PC-3 (cell line): ENCODE results near the gene NPW. TPM values are rescaled to one million over a fixed set of nuclear protein-coding genes. Genes with fewer than 3 reads are reported as not detected.
A peak's percentile ranks its signal among the peaks of the same experiment; 100 is the strongest.

Experiments used
- ATAC-seq: fragments of 200-7000 bp; cut with Tn5 transposase; 2 replicates; pipeline ENCODE4 v1.9.1; 2020; ENCODE audit warnings: mild to moderate bottlenecking, moderate library complexity
- BruUV-seq: library from RNA; stranded (reverse); fragments of 400-500 nt; replicated peaks from 2 replicates; lab custom pipeline; 2021; lab: Mats Ljungman, UMichigan
- CTCF ChIA-PET: fragments of 300-600 bp; sonication (Branson Sonifier 250); formaldehyde crosslinking; loops from one replicate; lab custom pipeline; 2022; ENCODE audit warnings: antibody characterized with exemption; lab: Charles Lee
- POLR2A ChIA-PET: fragments of 300-600 bp; sonication (Branson Sonifier 250); formaldehyde crosslinking; loops from one replicate; lab custom pipeline; 2022; ENCODE audit warnings: antibody characterized with exemption; ENCODE audit not compliant: unreplicated experiment; lab: Charles Lee
- DNase-seq: peaks from one replicate; pipeline ENCODE4 v3.0.0-alpha.2; 2015
- H2AFZ ChIP-seq: fragments of 300-600 bp; sonication (generic); 2 replicates; pipeline ENCODE4 v1.6.0; 2016; ENCODE audit warnings: antibody characterized with exemption, low read length
- H3F3A ChIP-seq: fragments of 300-600 bp; sonication (generic); one replicate; pipeline ENCODE4 v1.6.0; 2017; ENCODE audit warnings: antibody characterized with exemption, low read length, control low read depth, mild to moderate bottlenecking; ENCODE audit not compliant: unreplicated experiment
- H3K27ac ChIP-seq: fragments of 300-600 bp; sonication (generic); 2 replicates; pipeline ENCODE4 v1.5.1; 2016; ENCODE audit warnings: mild to moderate bottlenecking, low read length
- H3K27me3 ChIP-seq: fragments of 300-600 bp; sonication (generic); 2 replicates; pipeline ENCODE4 v1.6.1; 2016; ENCODE audit warnings: low read length, mixed read lengths
- H3K36me3 ChIP-seq: fragments of 300-600 bp; sonication (generic); 2 replicates; pipeline ENCODE4 v1.6.1; 2016; ENCODE audit warnings: low read depth, mixed run types, low read length, mixed read lengths
- H3K4me1 ChIP-seq: fragments of 300-600 bp; sonication (generic); 2 replicates; pipeline ENCODE4 v1.5.1; 2016; ENCODE audit warnings: low read length; ENCODE audit not compliant: insufficient read depth
- H3K4me2 ChIP-seq: fragments of 300-600 bp; sonication (generic); 2 replicates; pipeline ENCODE4 v1.6.0; 2016; ENCODE audit warnings: low read length
- H3K4me3 ChIP-seq: fragments of 300-600 bp; sonication (generic); 2 replicates; pipeline ENCODE4 v1.5.1; 2016; ENCODE audit warnings: mild to moderate bottlenecking, low read length, mixed read lengths
- H3K79me2 ChIP-seq: fragments of 300-600 bp; sonication (generic); 2 replicates; pipeline ENCODE4 v1.6.1; 2017; ENCODE audit warnings: low read length, mixed read lengths
- H3K9ac ChIP-seq: fragments of 300-600 bp; sonication (generic); 2 replicates; pipeline ENCODE4 v1.6.0; 2016; ENCODE audit warnings: mild to moderate bottlenecking, low read length
- H3K9me2 ChIP-seq: fragments of 300-600 bp; sonication (generic); replicated peaks from 2 replicates; pipeline ENCODE4 v1.6.1; 2016; ENCODE audit warnings: mixed run types, low read length, mixed read lengths
- H3K9me3 ChIP-seq: fragments of 300-600 bp; sonication (generic); 2 replicates; pipeline ENCODE4 v1.6.1; 2016; ENCODE audit warnings: low read length, mixed read lengths
- H4K20me1 ChIP-seq: fragments of 300-600 bp; sonication (generic); 2 replicates; pipeline ENCODE4 v1.6.1; 2016; ENCODE audit warnings: low read length, mixed read lengths
- CTCF ChIP-seq: fragments of 300-600 bp; sonication (generic); conservative IDR thresholded peaks from 2 replicates; pipeline ENCODE4 v1.5.1; 2017; ENCODE audit warnings: antibody characterized with exemption, low read depth, mild to moderate bottlenecking, low read length
- EZH2 ChIP-seq: fragments of 300-600 bp; sonication (generic); IDR thresholded peaks from one replicate; pipeline ENCODE4 v1.6.1; 2017; ENCODE audit warnings: antibody characterized with exemption, mild to moderate bottlenecking, low read length; ENCODE audit not compliant: unreplicated experiment
- EZH2phosphoT487 ChIP-seq: fragments of 300-600 bp; sonication (generic); IDR thresholded peaks from 2 replicates; pipeline ENCODE4 v1.6.1; 2018; ENCODE audit warnings: mild to moderate bottlenecking, antibody characterized with exemption, low read length, borderline replicate concordance
- intact Hi-C: fragments of 100-400 bp; cut with micrococcal nuclease; formaldehyde crosslinking; loops from 2 replicates; pipeline ENCODE4 v1.9.0; 2023
- total RNA-seq: library from RNA; depleted of rRNA; stranded (reverse); fragments of >200 nt; gene quantifications from 2 replicates; pipeline ENCODE4 v1.2.3, GENCODE V29; 2014

The NPW gene
- total RNA-seq, 1 experiment from 2014 or later, result 3.8 TPM

GRCh38 chr16:1972490-1972877, 47.1 kb upstream of the NPW start:
- no TSS peak for BruUV-seq
- H4K20me1 ChIP-seq, result no peaks in the 10 kb centered on the region
- ChIA-PET POLR2A (no interaction called here), CTCF (no interaction called here)
- H3K4me3 ChIP-seq, result peak overlapping the region; percentile 95
- H3K27me3 ChIP-seq, result no peaks in the 10 kb centered on the region
- no peaks in the 10 kb centered on the region for H3K36me3 ChIP-seq
- intact Hi-C loops, result no loop called here
- DNase-seq, result no peak
- peak; percentile 42 for ATAC-seq
- H3K9me2 ChIP-seq, result no peaks in the 10 kb centered on the region
- H3K9me3 ChIP-seq, result no peaks in the 10 kb centered on the region
- H2AFZ ChIP-seq, result peak overlapping the region; percentile 81
- H3K9ac ChIP-seq, result peak overlapping the region; percentile 92
- H3K4me2 ChIP-seq, result peak overlapping the region; percentile 98
- no peak for TF ChIP-seq CTCF
- TF ChIP-seq EZH2phosphoT487, result no peak
- no peak for TF ChIP-seq EZH2
- no peaks in the 10 kb centered on the region for H3F3A ChIP-seq
- H3K4me1 ChIP-seq, result no peaks in the 10 kb centered on the region
- H3K79me2 ChIP-seq, result peaks cover 21% of the 10 kb centered on the region
- H3K27ac ChIP-seq, result 0 out of 2 replicates have a peak overlapping the region, but pooled peaks have one; percentile 29

- BruUV-seq, result no TSS peak
- Histone ChIP-seq H3K27me3 (no peaks in the 10 kb centered on the region), H3K4me3 (peak overlapping the region; percentile 95; the same call in 1 of the 2 replicates), H4K20me1 (no peaks in the 10 kb centered on the region), H2AFZ (no peak overlapping the region), H3K9me2 (no peaks in the 10 kb centered on the region), H3K9ac (no peak overlapping the region), H3K9me3 (no peaks in the 10 kb centered on the region), H3F3A (no peaks in the 10 kb centered on the region), H3K27ac (no peak overlapping the region), H3K4me2 (peak overlapping the region; percentile 98), H3K79me2 (peaks cover 21% of the 10 kb centered on the region), H3K36me3 (no peaks in the 10 kb centered on the region), H3K4me1 (peaks cover under 1% of the 10 kb centered on the region; the same call in 1 of the 2 replicates)
- no peak for TF ChIP-seq CTCF
- no peak for TF ChIP-seq EZH2phosphoT487
- no peak for TF ChIP-seq EZH2
- ChIA-PET CTCF (no interaction called here), POLR2A (no interaction called here)
- ATAC-seq (no peak), DNase-seq (no peak)
- intact Hi-C loops, result no loop called here
Measured at GRCh38 chr16:1973461-1974156, 46.0 kb upstream of the NPW start.
